Thyroid gland (tissue), 4 donors: ENCODE measurements around the gene ACSL1.

Experiments
- POLR2A ChIP-seq, 2 donors: fragments of 450-650 bp; IDR thresholded peaks; one replicate each; pipeline ENCODE4 v1.6.1; 2017; ENCODE audit warnings: antibody characterized with exemption in 2 of 2, mild to moderate bottlenecking in 2 of 2, moderate library complexity in 1 of 2
- TF ChIP-seq, protein P1 (sequence below), 6 experiments: fragments of 200-600 bp in 3 of 6; fragments of 450-650 bp in 3 of 6; sonication (generic) in 3 of 6; IDR thresholded peaks; one replicate each; pipeline ENCODE4 v1.5.1; 2016 to 2019; ENCODE audit warnings: antibody characterized with exemption in 6 of 6, mild to moderate bottlenecking in 2 of 6, inconsistent platforms in 1 of 6, moderate library complexity in 1 of 6

- no peak for TF ChIP-seq POLR2A (IDR thresholded peaks at IDR 0.05)
- TF ChIP-seq, protein P1, sequence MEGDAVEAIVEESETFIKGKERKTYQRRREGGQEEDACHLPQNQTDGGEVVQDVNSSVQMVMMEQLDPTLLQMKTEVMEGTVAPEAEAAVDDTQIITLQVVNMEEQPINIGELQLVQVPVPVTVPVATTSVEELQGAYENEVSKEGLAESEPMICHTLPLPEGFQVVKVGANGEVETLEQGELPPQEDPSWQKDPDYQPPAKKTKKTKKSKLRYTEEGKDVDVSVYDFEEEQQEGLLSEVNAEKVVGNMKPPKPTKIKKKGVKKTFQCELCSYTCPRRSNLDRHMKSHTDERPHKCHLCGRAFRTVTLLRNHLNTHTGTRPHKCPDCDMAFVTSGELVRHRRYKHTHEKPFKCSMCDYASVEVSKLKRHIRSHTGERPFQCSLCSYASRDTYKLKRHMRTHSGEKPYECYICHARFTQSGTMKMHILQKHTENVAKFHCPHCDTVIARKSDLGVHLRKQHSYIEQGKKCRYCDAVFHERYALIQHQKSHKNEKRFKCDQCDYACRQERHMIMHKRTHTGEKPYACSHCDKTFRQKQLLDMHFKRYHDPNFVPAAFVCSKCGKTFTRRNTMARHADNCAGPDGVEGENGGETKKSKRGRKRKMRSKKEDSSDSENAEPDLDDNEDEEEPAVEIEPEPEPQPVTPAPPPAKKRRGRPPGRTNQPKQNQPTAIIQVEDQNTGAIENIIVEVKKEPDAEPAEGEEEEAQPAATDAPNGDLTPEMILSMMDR (IDR thresholded peaks at IDR 0.05) = no peak
Observed at GRCh38 chr4:184792334-184792733, 33.4 kb downstream of the ACSL1 start.
